HG03196 (cell line): ENCODE measurements around the gene DAAM1.

Experiments
- ATAC-seq: cut with Tn5 transposase; IDR thresholded peaks from one replicate; pipeline ENCODE4 v1.9.1; 2021; ENCODE audit not compliant: unreplicated experiment

Gene DAAM1

DNA sequence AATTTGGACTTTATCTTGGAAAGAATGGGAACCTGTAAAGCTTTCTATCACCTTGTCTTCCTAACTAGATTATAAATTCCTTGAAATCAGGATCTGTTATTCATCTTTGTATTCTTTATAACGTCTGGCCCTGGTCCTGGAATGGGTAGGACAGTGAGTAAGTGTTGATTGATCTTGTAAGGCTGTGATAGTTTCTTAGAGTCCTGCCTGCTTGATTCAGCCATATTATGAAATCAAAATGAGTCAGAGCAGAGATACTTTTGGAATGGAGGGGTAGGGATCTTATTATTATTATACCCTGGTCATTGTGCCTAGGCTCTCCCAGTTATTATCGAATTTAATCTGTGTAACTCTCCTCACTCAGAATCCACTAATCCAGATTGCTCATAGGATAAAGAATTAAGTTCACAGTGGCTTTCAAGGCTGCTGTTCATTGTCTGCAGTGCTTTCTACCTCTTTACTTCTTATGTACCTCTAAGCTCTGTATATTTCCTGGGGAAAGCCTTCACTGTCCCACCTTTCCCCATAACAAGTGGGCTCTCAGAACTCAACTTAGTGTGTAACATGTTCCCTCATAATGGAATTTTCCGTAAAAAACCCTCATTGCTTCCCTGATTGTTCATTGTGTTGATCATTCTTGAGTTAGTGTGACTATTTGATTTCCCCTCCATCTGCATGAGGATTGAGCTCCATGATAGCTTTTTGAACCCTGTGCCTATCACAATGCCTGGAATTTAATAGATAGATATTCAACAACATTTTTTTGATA is 93.3 kb downstream of the DAAM1 start:
- no peak for ATAC-seq

DNA sequence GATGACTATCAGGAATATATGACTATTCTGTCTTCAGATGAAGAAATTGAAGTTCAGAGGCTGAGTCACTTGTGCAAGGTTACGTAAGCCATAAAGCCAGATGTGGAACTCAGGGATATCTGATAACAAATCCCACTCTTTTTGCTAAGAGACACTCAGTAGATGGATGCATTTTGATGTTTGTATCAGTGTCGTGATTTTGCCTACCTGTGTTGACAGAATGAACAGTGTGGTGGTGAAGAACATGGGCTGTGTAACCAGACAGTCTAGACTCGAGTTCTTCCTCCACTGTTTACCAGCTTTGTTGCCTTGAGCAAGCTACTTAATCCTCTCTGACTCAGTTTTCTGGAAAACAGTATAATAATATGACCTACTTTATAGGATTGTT is 93.9 kb downstream of the DAAM1 start:
- ATAC-seq: no peak

DNA sequence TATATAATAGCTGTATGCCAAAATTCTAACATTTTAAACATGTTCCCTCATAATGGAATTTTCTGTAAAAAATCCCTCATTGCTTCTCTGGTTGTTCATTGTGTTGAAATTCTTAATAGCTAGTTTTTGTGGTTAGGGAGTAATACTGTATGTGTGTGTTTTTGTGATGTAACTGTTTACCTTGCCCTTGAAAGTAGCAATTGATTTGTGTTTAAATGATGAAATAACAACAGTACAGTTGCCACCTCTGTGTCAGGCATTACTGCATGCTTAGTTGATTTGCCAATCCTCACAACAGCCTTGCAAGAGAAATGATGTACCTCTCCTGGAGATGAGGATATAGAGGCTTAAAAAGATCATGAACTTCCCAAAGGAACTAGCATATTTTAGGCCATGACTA is 94.9 kb downstream of the DAAM1 start:
- no peak for ATAC-seq

DNA sequence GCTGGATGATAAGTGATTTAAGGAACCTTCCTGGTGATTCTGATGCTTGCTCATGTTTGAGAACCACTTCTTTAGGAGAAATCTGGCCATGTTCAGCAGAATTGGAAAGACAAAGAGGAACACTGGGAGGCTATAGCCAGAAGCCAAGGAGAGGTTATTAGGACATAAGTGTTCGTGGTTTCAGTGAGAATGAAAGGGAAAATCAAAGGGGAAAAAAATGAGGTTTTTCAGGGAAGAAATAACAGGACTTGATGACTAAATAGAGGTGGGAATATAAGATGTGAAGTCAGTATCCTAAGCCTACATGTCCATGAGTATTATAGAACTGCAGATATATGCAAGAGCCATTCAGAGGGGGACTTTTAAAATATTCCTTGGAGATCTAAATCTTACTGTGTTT is 95.6 kb downstream of the DAAM1 start:
- no peak for ATAC-seq

DNA sequence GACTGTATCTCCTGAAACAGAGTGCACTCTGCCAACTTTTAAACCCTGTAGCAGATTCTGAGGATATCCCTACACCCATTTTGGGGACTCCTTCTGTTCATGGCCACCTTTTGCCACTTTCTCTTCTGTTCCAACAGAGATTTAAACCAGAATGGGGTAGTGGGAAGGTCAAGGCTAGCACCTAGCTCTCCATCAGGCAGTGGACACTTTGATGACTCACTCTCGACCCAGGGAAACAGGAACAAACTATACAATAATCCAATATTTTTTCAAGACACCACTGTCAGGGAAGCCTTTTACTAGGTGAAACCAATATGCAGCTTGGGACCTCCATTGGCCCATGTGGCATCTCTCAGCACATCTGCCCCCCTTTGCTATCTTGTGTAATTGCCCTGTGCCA is 103.6 kb downstream of the DAAM1 start:
- no peak for ATAC-seq

DNA sequence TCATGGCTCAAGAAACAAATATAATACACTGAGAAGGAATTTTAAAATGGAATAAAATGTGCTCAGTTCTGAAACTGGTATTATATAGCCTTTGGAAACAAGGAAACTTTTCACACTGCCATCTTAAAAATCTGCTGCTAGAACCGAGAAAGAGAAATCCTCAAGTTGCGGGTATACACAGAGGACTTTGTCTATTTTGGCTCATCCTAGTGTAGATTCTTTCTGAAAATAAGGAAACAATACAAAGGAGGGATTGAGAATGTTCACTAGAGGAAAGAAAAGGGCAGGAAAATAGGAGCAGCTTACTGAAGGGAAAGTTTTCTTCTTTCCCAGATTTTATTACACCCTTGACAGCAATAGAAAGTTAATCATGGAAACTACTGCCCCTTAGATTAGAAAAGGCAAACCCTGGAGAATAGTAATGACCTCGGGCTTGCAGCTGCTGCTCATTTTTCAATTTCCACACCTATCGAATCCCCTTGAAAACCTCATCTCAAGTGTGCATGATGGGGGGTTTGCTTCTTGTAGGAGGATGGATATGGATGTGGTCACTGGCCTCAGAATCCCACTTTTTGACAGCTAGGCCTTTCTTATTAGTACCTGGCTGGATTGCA is 104.6 kb downstream of the DAAM1 start:
- no peak for ATAC-seq

DNA sequence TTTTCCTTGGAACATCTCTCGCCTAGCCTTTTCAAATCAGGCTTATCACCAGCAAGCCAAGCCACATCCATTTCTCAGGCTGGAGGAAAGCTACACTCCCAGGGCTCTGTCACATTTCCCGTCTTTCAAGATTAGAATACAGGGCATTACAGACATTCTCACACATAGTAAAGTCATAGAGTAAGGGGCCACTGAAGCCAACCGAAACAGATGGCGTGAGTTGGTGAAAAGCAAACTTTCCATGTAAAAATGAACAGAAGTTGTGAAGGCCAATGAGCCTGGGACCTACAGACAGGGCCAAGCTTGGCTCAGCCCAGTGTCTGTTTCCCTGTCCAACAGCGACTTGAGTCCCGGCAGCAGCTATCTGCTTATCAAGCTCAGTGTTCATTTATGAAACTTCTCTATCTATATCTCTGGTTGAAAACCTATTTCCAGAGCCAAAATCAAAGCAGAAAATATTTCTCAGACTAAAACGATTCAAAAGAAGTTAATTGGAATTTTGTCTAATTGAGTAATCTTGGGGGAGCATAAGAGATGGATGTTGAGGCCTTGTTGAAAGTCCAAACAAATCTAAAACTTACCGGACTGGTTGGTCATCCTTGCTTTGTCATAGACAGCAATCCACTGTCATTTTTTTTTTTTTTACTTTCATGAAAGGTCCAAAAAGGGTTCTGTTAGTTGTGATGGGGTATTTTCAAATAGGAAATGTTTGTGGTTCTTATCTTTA is 105.6 kb downstream of the DAAM1 start:
- no peak for ATAC-seq

DNA sequence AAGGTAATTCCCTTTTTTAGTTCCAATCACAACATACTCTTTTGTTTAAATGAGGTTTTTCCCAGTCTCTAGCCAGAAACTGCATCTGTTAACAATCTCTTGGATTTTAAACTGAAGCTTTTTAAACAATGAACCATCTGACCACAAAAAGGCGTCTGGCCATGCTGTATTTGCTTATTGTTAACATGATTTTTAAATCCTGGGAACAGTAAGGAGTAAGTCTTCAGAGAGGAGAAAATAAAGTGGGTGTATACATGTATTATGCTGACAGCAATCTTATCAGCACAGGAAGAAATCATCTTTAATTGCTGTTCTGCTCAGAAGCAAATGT is 106.2 kb downstream of the DAAM1 start:
- no peak for ATAC-seq

DNA sequence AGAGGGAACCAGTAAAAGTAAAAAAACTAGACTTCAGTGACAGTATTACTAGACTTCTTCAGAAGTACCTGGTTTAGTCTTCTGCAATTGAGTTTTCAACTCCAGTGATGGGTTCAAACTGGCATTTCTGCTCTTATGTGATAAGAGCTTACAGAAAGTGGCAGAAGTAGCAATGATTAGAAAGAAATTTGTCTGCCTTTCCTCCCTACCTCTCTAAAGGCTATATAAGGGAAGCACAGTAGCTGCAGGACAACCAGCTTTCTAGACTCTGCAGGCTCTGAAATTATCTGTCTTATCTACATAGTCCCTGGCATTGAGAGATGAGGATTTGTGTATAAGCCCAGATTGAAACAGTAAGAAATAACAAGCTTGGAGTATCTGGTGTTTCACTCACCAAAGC is 107.5 kb downstream of the DAAM1 start:
- no peak for ATAC-seq

DNA sequence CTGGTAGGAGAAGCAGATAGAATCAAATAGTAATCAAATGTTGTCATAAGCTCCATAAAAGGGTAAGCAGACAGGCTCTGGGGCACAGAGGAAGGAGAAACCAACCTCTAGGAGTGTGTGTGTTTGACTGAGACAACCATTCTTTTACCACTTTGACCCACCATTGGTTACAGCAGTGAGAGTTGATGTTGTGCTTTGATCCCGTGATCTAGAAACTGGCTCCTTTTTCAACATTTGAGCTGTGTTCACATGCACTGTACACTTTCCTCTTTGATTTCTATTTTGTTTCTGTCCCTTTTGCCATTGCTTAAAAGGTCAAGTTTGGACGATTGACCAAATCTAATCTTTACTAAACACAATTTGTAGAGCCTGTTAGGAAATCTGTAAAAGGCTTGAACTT is 108.0 kb downstream of the DAAM1 start:
- no peak for ATAC-seq

DNA sequence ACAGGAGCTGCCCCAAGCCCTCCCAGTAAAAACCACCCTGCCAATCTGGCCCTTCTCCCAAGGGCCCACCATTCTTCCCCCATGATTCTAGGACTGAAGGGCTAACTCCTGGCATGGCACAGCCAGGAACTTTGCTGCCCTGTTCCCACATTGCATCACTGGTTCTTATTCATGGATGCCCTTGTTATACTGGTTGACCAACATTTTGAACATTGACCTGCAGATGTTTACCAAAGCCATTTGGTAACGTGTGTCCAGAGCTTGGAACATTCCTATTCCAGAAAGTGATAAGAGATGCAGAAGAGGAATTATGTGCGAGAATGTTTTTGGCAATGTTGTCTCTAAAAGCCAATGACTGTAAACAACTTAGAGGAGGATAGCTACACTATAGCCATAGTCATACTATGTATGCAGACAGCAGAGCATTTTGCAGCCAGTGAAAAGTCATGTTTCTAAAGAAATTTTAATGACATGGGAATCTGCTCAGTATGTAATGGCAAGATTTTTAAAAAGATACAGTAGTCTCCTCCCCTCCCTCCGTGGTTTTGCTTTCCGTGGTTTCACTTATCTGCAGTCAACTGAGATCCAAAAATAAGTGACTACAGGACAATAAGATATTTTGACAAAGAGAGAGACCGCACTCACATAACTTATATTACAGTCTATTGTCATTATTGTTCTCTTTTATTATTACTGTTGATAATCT is 108.8 kb downstream of the DAAM1 start:
- no peak for ATAC-seq

DNA sequence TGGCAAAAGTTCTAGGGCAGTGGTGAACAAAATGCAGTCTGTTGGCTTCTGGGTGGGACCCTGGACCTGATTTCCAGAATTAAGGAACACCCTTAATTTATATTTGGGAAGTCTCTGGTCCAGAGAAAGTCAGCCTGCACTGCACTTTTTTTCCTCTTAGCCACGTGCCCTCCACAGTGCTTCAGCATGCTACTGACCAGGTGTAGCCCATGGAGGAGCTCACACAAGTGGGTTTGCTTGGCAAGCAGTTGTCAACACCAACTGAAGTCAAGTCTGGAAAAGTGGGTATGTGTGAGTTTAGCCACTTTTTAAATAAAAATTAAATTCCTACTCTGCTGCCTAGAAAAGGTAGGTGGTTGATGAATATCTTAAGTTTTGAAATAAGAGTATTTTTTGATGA is 111.3 kb downstream of the DAAM1 start:
- no peak for ATAC-seq

DNA sequence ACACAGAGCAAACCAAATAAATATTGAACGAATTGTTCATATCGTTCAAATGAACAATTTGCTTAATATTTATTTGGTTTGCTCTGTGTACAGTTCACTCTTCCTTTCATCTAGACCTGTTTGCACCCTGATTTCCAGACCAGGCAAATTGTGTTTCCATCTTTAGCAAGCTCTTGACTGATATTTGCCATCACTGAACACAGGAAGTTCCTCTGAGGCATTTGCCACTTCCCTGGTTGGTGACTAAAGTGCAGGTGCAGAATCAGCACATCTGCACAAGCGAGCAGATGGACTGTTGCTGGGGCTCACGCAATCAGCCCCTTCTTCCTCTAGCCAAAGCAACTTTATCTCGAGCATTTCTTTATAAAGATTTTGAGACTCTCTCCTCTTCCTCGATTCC is 112.9 kb downstream of the DAAM1 start:
- ATAC-seq: peak; percentile 75

DNA sequence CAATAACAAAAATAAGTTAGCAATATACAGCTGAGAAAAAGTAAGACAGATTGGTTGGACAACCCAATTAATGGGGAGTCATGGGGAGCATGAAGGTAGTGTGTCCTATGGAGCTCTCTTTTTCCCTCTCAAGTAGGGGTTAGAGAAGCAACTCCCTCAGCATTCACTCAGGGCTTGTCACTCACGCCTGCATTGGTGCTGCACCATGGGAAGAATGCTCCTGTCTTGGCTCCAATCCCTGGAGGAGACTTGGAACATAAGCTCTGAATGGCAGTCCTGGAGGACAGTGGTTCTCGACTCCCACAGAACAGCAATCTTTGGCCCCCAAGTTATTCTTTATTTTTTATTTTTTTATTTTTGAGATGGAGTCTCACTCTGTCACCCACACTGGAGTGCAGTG is 113.8 kb downstream of the DAAM1 start:
- ATAC-seq: no peak

DNA sequence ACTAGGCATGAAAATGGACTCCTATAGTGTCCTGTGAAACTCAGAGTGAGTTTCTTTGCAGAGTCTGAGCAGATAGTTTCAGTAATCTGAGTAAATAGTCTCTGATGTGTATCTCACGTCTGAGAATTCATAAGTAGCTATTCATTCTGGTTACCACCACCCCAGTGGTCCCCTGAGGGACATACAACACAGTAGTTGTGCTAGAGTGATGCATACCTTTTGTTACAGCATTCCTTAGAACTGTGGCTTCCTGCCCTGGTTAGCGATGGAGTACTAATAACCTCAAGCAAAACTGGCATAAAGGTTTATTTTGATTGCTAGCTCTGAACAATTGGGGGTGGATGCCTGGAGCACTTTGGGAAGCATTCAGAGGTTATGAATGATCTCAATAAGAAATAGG is 114.7 kb downstream of the DAAM1 start:
- ATAC-seq: no peak

DNA sequence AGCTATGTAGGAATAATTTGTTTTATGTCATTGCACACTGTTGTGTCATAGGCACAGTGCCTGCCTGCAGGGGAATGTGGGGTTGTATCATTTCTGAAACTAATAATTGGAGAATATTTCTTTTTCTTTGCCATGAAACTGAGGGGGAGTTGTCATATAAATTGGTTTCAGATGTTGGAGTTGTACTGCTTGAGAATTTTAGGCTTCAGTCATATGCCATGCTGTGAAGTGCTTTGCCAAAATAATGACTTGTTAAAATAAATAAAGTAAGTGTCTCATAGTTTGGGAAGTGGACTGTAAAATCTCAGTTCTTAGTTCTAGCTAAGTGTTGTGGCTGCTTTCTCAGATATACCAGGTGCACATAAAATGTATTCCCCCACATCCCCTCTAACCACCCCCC is 116.8 kb downstream of the DAAM1 start:
- ATAC-seq: no peak

DNA sequence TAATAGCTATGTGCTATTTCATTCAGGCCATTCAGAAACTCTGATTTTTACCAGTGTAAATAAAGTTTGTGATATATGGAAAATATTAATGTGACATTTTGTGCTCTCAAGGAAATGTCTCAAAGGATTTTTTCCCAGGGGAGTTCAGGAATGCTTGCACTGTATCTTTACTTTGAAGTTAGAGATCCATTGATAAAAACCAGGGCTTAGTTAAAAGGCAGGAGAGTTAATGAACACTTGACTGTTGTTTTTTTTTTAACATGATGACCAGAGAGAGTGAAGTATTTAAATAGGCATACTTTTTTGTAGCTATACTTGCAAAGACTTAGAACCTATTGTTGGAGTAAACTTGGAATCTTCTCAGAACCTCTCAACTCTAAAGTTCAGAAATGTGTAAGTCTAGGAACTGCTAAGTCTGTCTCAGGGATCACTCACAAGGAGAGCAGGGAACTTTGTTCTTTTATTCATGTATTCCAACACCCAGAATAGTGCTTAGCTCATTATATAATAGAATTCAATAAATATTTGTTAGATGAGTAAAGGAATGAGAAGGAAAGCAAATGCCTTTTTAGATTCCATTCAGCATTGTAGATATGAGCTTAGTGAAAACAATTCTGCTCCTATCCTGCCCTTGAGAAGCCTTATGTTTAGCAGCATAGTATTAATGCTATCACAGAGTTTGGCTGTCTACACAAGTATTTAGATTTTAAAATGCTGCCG is 117.5 kb downstream of the DAAM1 start:
- no peak for ATAC-seq

DNA sequence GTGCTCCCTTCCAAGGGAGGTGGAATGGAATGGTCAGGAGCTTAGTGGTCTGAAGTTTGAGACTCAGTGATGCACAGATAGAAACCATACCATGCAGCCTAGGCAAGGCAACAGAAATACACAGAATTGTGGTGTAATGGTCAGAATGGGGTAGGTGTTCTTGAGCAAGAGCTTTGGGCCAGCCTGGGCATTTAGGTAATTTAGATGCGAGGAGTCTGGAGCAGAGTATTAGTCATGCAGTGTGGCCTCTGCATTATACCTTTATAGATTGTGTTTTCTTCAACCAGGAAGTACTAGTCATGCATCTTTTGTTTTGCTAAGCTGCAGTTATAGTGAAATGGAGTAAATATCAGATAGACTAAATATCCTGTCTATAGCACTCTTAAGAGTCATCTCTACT is 118.3 kb downstream of the DAAM1 start:
- no peak for ATAC-seq

DNA sequence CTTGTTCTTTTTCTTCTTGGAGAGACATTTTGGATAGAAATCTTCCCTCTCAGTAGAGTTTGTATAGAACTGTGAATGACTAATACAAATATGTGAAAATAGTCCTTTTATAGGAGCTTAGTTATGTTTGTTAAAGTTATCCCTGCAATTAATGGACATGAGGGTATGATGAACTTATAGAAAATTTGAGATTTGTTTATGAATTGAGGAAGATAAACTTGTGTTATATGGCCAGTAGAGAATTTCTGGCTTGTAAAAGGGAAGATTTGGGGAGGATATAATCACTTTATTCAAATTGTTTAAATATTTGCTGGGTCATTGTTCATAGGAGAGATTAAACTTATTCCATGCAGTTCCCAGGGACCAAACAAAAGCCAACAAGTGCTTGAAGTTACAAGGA is 119.6 kb downstream of the DAAM1 start:
- ATAC-seq: no peak

DNA sequence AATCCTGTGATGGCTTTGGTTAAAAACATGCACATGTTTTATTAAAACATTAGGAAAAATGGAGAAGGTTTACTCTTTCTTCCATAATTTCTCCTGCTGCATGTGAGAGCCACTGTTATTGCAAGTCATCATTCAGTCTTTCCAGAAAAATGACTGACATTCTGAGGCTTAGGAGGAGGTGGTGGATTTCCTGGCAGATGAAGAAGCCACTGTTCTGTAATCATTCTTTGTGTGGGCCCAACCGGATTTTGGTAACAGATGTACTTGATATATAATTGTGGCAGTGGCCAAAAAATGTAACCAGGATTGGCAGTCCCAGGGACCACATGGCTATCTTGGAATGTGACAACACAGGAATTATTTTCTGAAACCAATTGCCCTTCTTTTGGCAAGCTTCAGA is 120.2 kb downstream of the DAAM1 start:
- ATAC-seq: no peak

DNA sequence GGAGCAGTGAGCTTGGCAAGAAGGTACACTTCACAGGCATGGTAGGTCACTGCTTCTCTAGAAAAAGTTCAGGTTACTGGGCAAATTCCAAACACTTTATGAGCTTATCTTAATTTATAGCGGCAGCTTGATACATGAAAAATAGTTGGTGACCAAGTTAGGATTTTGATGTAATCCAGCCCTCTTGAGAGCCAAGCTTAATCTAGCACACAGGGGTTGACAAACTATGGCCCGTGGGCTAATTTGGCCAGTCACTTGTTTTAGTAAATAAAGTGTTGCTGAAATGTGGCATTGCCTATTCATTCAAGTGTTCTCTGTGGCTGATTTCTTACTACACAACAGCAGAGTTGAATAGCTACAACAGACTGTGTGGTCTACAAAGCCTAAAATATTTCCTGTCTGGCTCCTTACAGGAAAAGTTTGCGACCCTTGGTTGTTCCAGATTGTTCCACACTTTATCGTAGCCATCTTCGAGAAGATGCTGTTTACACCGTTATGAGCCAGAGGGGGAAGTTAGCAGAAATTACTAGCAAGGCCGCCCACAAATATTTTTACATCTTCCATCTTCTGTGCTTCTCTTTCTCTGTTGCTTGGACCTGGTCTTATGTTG is 120.9 kb downstream of the DAAM1 start:
- no peak for ATAC-seq
